HepG2 (cell line): Measurements from ENCODE around the gene COA1. TPM values are rescaled to one million over a fixed set of nuclear protein-coding genes. Genes with fewer than 3 reads are reported as not detected.

Experiments used
- ARNTL ChIP-seq: sonication (generic); formaldehyde crosslinking; IDR thresholded peaks from 2 replicates; pipeline ENCODE4 v1.4.0; 2020; ENCODE audit warnings: mild to moderate bottlenecking, missing genetic modification reagents
- CENPBD1 ChIP-seq: sonication (generic); formaldehyde crosslinking; IDR thresholded peaks from 2 replicates; pipeline ENCODE4 v1.8.0; 2022; ENCODE audit warnings: missing genetic modification reagents, low read depth, mild to moderate bottlenecking, borderline replicate concordance
- ELF4 ChIP-seq: sonication (generic); formaldehyde crosslinking; IDR thresholded peaks from 2 replicates; pipeline ENCODE4 v1.5.0; 2020; ENCODE audit warnings: missing genetic modification reagents, mild to moderate bottlenecking, moderate library complexity, borderline replicate concordance
- ERF ChIP-seq: IDR thresholded peaks from 2 replicates; pipeline ENCODE4 v1.6.1; 2018; ENCODE audit warnings: missing biosample characterization, missing genetic modification reagents
- FOXK2 ChIP-seq: fragments of 450-650 bp; IDR thresholded peaks from 2 replicates; pipeline ENCODE4 v1.6.1; 2016
- GABPA ChIP-seq, 2 experiments: IDR thresholded peaks; 2 replicates each; pipeline ENCODE4 v1.6.1; 2011 to 2016; ENCODE audit warnings: low read depth in 2 of 2, low read length in 1 of 2, missing biosample characterization in 1 of 2, missing genetic modification characterization in 1 of 2
- GATAD2A ChIP-seq: IDR thresholded peaks from 2 replicates; pipeline ENCODE4 v1.6.1; 2016
- GPN1 ChIP-seq: sonication (generic); formaldehyde crosslinking; IDR thresholded peaks from 2 replicates; pipeline ENCODE4 v1.5.1; 2020; ENCODE audit warnings: missing genetic modification reagents, borderline replicate concordance
- JDP2 ChIP-seq: sonication (generic); formaldehyde crosslinking; IDR thresholded peaks from 2 replicates; pipeline ENCODE4 v1.8.1; 2022; ENCODE audit warnings: missing genetic modification reagents, borderline replicate concordance
- KDM1A ChIP-seq: IDR thresholded peaks from 2 replicates; pipeline ENCODE4 v1.6.1; 2016; ENCODE audit warnings: missing compliant biosample characterization
- KDM6A ChIP-seq: IDR thresholded peaks from 2 replicates; pipeline ENCODE4 v1.6.1; 2016; ENCODE audit warnings: low read depth
- KLF13 ChIP-seq: sonication (generic); formaldehyde crosslinking; IDR thresholded peaks from 2 replicates; pipeline ENCODE4 v1.4.0; 2020; ENCODE audit warnings: mild to moderate bottlenecking, missing genetic modification reagents
- KLF16 ChIP-seq, 2 experiments: sonication (generic) in 1 of 2; formaldehyde crosslinking in 1 of 2; IDR thresholded peaks; 2 replicates each; pipeline versions ENCODE4 v1.6.1 to v1.8.0; 2016 to 2023; ENCODE audit warnings: missing genetic modification reagents in 2 of 2, missing compliant biosample characterization in 1 of 2
- MEF2D ChIP-seq: sonication (generic); formaldehyde crosslinking; IDR thresholded peaks from 2 replicates; pipeline ENCODE4 v1.5.1; 2020; ENCODE audit warnings: mild to moderate bottlenecking, missing genetic modification reagents
- NFE2 ChIP-seq: sonication (generic); formaldehyde crosslinking; IDR thresholded peaks from 2 replicates; pipeline ENCODE4 v1.4.0; 2020; ENCODE audit warnings: missing genetic modification reagents
- NFIB ChIP-seq: sonication (generic); formaldehyde crosslinking; IDR thresholded peaks from 2 replicates; pipeline ENCODE4 v1.9.0; 2021; ENCODE audit warnings: missing genetic modification reagents, mild to moderate bottlenecking, borderline replicate concordance
- PAWR ChIP-seq: sonication (generic); formaldehyde crosslinking; IDR thresholded peaks from 2 replicates; pipeline ENCODE4 v1.4.0; 2020; ENCODE audit warnings: missing genetic modification reagents, mild to moderate bottlenecking, borderline replicate concordance
- PHB2 ChIP-seq: fragments of 450-650 bp; IDR thresholded peaks from 2 replicates; pipeline ENCODE4 v1.6.1; 2018; ENCODE audit not compliant: partially characterized antibody
- RARA ChIP-seq: IDR thresholded peaks from 2 replicates; pipeline ENCODE4 v1.6.1; 2016; ENCODE audit warnings: missing genetic modification reagents, missing compliant biosample characterization
- RBFOX2 ChIP-seq: fragments of 200-400 bp; formaldehyde crosslinking; IDR thresholded peaks from 2 replicates; pipeline ENCODE4 v1.6.1; 2017; ENCODE audit warnings: low read depth, mild to moderate bottlenecking, low read length
- RFXANK ChIP-seq: IDR thresholded peaks from 2 replicates; pipeline ENCODE4 v1.6.1; 2016
- SAP130 ChIP-seq: IDR thresholded peaks from 2 replicates; pipeline ENCODE4 v1.6.1; 2016; ENCODE audit warnings: low read depth
- SIX4 ChIP-seq: sonication (generic); formaldehyde crosslinking; IDR thresholded peaks from 2 replicates; pipeline ENCODE4 v1.4.0; 2020; ENCODE audit warnings: missing genetic modification reagents
- TARDBP ChIP-seq: sonication (generic); formaldehyde crosslinking; IDR thresholded peaks from 2 replicates; pipeline ENCODE4 v1.8.0; 2022; ENCODE audit warnings: mild to moderate bottlenecking, missing genetic modification reagents
- ZBTB8A ChIP-seq: sonication (generic); formaldehyde crosslinking; IDR thresholded peaks from 2 replicates; pipeline ENCODE4 v1.4.0; 2020; ENCODE audit warnings: mild to moderate bottlenecking, low read depth, missing genetic modification reagents, borderline replicate concordance
- ZNF343 ChIP-seq: sonication (generic); formaldehyde crosslinking; IDR thresholded peaks from 2 replicates; pipeline ENCODE4 v1.4.0; 2020; ENCODE audit warnings: mild to moderate bottlenecking, missing genetic modification reagents
- ZNF652 ChIP-seq: IDR thresholded peaks from 2 replicates; pipeline ENCODE4 v1.6.1; 2016; ENCODE audit warnings: low read depth, borderline replicate concordance
- ZNF720 ChIP-seq: sonication (generic); formaldehyde crosslinking; IDR thresholded peaks from 2 replicates; pipeline ENCODE4 v1.4.0; 2020; ENCODE audit warnings: missing genetic modification reagents
- ZNF775 ChIP-seq: sonication (generic); formaldehyde crosslinking; IDR thresholded peaks from 2 replicates; pipeline ENCODE4 v1.4.0; 2020; ENCODE audit warnings: missing genetic modification reagents, mild to moderate bottlenecking, moderate library complexity, borderline replicate concordance
- polyA plus RNA-seq, 8 experiments: library from polyadenylated mRNA; depleted of rRNA in 3 of 8; stranded (reverse) in 7 of 8; unstranded in 1 of 8; fragments of >200 nt; fragmentation: Illumina TruSeq in 4 of 8; extraction: Trizol in 4 of 8; gene quantifications; 2 replicates each; pipeline versions ENCODE4 v1.2.1 to v1.2.3, GENCODE V29; 2011 to 2016; ENCODE audit warnings: low read depth in 4 of 8, missing spikeins in 1 of 8, mixed read lengths in 1 of 8; ENCODE audit not compliant: insufficient read depth in 1 of 8
- total RNA-seq, 5 experiments: library from RNA; depleted of rRNA; stranded (reverse); fragments of >200 nt; fragmentation: Illumina TruSeq; extraction: Trizol; gene quantifications; 2 replicates each; pipeline ENCODE4 v1.2.3, GENCODE V29; 2016; ENCODE audit warnings: low read depth in 1 of 5
- TF ChIP-seq, protein P1 (sequence below): sonication (generic); formaldehyde crosslinking; IDR thresholded peaks from 2 replicates; pipeline ENCODE4 v1.8.1; 2023; ENCODE audit warnings: mild to moderate bottlenecking, moderate library complexity, missing genetic modification reagents
- TF ChIP-seq, protein P2 (sequence below): sonication (generic); formaldehyde crosslinking; IDR thresholded peaks from 2 replicates; pipeline ENCODE4 v1.5.0; 2020; ENCODE audit warnings: missing genetic modification reagents, mild to moderate bottlenecking, borderline replicate concordance

The COA1 gene
- total and polyA plus RNA-seq, 2 of the 13 experiments (the other 11 are each of a cell fraction or from before 2014, with no cell fraction given): 33.2 to 65.7 TPM

GRCh38 chr7:43729214-43729923 is at the start of gene COA1 (continued):
- TF ChIP-seq GABPA (IDR thresholded peaks at IDR 0.05; ENCODE audit: low read depth, low read length): peak; percentile 85
- peak; percentile 97 for TF ChIP-seq GABPA (CRISPR knock-in tag; IDR thresholded peaks at IDR 0.05; ENCODE audit: low read depth)
- TF ChIP-seq, protein P1, sequence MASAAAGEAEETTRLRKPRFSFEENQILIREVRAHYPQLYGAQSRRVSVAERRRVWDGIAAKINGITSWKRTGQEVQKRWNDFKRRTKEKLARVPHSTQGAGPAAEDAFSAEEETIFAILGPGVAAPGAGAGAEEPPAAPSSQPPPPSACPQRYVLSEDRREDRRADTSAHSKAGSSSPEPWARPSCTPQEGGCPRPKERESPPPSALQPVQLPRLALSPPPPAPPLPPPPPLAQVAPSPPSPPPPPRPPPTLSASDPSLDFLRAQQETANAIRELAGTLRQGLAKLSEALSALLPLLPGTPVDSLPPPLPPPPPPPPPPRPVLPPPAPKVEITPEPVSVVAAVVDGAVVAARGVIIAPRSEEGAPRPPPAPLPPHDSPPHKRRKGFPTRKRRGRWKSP: peak; percentile 91
- TF ChIP-seq KDM1A (CRISPR knock-in tag): no peak
- no peak for TF ChIP-seq CENPBD1
- TF ChIP-seq, protein P2, sequence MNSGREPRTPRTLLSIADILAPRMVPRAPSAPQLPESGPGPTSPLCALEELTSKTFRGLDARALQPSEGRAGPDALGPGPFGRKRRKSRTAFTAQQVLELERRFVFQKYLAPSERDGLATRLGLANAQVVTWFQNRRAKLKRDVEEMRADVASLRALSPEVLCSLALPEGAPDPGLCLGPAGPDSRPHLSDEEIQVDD (CRISPR knock-in tag): no peak
- peak; percentile 75 for TF ChIP-seq GATAD2A (CRISPR knock-in tag)
- no peak; the same call in 1 of the 2 replicates for TF ChIP-seq ELF4 (CRISPR knock-in tag)
- TF ChIP-seq ZBTB8A (CRISPR knock-in tag): 0 out of 2 replicates have a peak, but pooled peaks have one; percentile 22
- TF ChIP-seq KLF16 (CRISPR knock-in tag; IDR thresholded peaks at IDR 0.05): peak in 1 of 2 experiments; percentile 81; a peak in 2 of 4 replicates
- no peak for TF ChIP-seq FOXK2
- no peak for TF ChIP-seq ZNF775 (CRISPR knock-in tag)
- TF ChIP-seq TARDBP (CRISPR knock-in tag): peak; percentile 63; the same call in 1 of the 2 replicates
- no peak for TF ChIP-seq KDM6A (CRISPR knock-in tag)
- TF ChIP-seq ARNTL: peak; percentile 66; the same call in 1 of the 2 replicates
- TF ChIP-seq SAP130 (CRISPR knock-in tag): peak; percentile 95
- TF ChIP-seq ZNF652 (CRISPR knock-in tag): no peak
- no peak for TF ChIP-seq RFXANK (CRISPR knock-in tag)
- TF ChIP-seq NFIB: no peak
- no peak for TF ChIP-seq NFE2 (CRISPR knock-in tag)
- no peak for TF ChIP-seq KLF13
- peak; percentile 87 for TF ChIP-seq RBFOX2
- 0 out of 2 replicates have a peak, but pooled peaks have one; percentile 19 for TF ChIP-seq RARA (CRISPR knock-in tag)
- TF ChIP-seq JDP2 (CRISPR knock-in tag): no peak
- peak; percentile 54; the same call in 1 of the 2 replicates for TF ChIP-seq ERF
- TF ChIP-seq ZNF343 (CRISPR knock-in tag): peak; percentile 77; the same call in 1 of the 2 replicates
- no peak for TF ChIP-seq GPN1
- peak; percentile 89 for TF ChIP-seq MEF2D (CRISPR knock-in tag)
- no peak for TF ChIP-seq PHB2
- no peak; the same call in 1 of the 2 replicates for TF ChIP-seq SIX4 (CRISPR knock-in tag)
- TF ChIP-seq PAWR (CRISPR knock-in tag): no peak
- TF ChIP-seq ZNF720 (CRISPR knock-in tag): no peak
